ENCODE results near the gene PIAS2. TPM values are rescaled to one million over a fixed set of nuclear protein-coding genes. Genes with fewer than 3 reads are reported as not detected.

Gene PIAS2
- total and polyA plus RNA-seq, 9 of the 15 experiments (the other 6 are each of a cell fraction or from before 2014, with no cell fraction given) = 2.9 to 23.9 (median 12.0) TPM

GRCh38 chr18:46755315-46756024, 161.8 kb downstream of the PIAS2 start:
- no peak for ATAC-seq
- POLR2A ChIA-PET = no interaction called here
- no peak for TF ChIP-seq SP2 (IDR thresholded peaks at IDR 0.05; ENCODE audit: extremely low read depth, low read depth, low read length, poor library complexity, severe bottlenecking)
- no peak for TF ChIP-seq ZNF197 (CRISPR knock-in tag; IDR thresholded peaks at IDR 0.05; ENCODE audit: low read depth)
- no peak for TF ChIP-seq ARID1B (IDR thresholded peaks at IDR 0.05)
- TF ChIP-seq ARID3B (CRISPR knock-in tag; IDR thresholded peaks at IDR 0.05; ENCODE audit: borderline replicate concordance) = no peak
- TF ChIP-seq TCFL5 (CRISPR knock-in tag; conservative IDR thresholded peaks at IDR 0.05) = no peak
- TF ChIP-seq DMBX1 (CRISPR knock-in tag; IDR thresholded peaks at IDR 0.05; ENCODE audit: borderline replicate concordance) = no peak
- no peak for TF ChIP-seq ZNF639 (CRISPR knock-in tag; conservative IDR thresholded peaks at IDR 0.05 in 1 of 2, IDR thresholded peaks at IDR 0.05 in 1 of 2)
- TF ChIP-seq GABPA (tag; conservative IDR thresholded peaks at IDR 0.05; ENCODE audit: low read depth) = no peak
- TF ChIP-seq BCLAF1 (IDR thresholded peaks at IDR 0.05; ENCODE audit: borderline replicate concordance in 1 of 2, control insufficient read depth in 1 of 2, low read depth in 2 of 2, low read length in 1 of 2) = no peak
- TF ChIP-seq TAF15 (IDR thresholded peaks at IDR 0.05; ENCODE audit: low read depth, low read length) = no peak
- no peak for TF ChIP-seq HLTF (IDR thresholded peaks at IDR 0.05)
- no peak for TF ChIP-seq NEUROD1 (IDR thresholded peaks at IDR 0.05; ENCODE audit: borderline replicate concordance, low read depth, low read length, partially characterized antibody)

More at GRCh38 chr18:46755315-46756024, 161.8 kb downstream of the PIAS2 start:
- Histone ChIP-seq H3K9me1 (ENCODE audit: control insufficient read depth, insufficient read depth, low read length) (no peaks in the 10 kb centered on the region), H3K79me2 (ENCODE audit: control insufficient read depth, insufficient read depth, low read length) (no peaks in the 10 kb centered on the region), H3K36me3 (ENCODE audit: control insufficient read depth, insufficient read depth, low read length) (no peaks in the 10 kb centered on the region), H2AFZ (ENCODE audit: low read depth, low read length) (no peak overlapping the region), H3K9ac (ENCODE audit: insufficient read depth in 1 of 2, low read depth in 2 of 2, low read length in 2 of 2) (no peak overlapping the region), H3K4me2 (ENCODE audit: insufficient read depth, low read length) (no peak overlapping the region), H3K4me1 (replicated peaks in 1 of 2; ENCODE audit: control insufficient read depth in 2 of 2, insufficient read depth in 2 of 2, low read length in 2 of 2) (peaks cover 0 to 4% of the 10 kb centered on the region in 2 experiments; a peak in 1 of 5 replicates), H3K27me3 (ENCODE audit: control insufficient read depth in 2 of 2, insufficient read depth in 2 of 2, low read length in 2 of 2) (peaks cover 2 to 21% of the 10 kb centered on the region in 2 experiments; a peak in 3 of 5 replicates), H3K27ac (ENCODE audit: extremely low read depth, low read depth, low read length) (no peak overlapping the region), H3K9me3 (replicated peaks; ENCODE audit: control insufficient read depth, insufficient read depth, low read depth, low read length) (no peaks in the 10 kb centered on the region), H3K4me3 (no peak overlapping the region), H4K20me1 (replicated peaks; ENCODE audit: control insufficient read depth, insufficient read depth, low read length) (no peaks in the 10 kb centered on the region)
- in situ Hi-C loops (cut with MboI) (no loop called here), intact Hi-C loops (cut with micrococcal nuclease) (no loop called here)
- CTCF ChIA-PET (ENCODE audit: low intra/inter-chr PET ratio) = no interaction called here
- no TSS peak for BruUV-seq (replicated peaks)
- 10% methylated on average over 17 of the region's 17 CpGs for WGBS (ENCODE audit: insufficient coverage, low coverage, missing lambda C conversion rate)
- no peak for FAIRE-seq
- no peak for DNase-seq (ENCODE audit: extremely low read depth in 1 of 4, low spot score in 3 of 4)
